ENCODE results near the gene CNPY3.

DNA sequence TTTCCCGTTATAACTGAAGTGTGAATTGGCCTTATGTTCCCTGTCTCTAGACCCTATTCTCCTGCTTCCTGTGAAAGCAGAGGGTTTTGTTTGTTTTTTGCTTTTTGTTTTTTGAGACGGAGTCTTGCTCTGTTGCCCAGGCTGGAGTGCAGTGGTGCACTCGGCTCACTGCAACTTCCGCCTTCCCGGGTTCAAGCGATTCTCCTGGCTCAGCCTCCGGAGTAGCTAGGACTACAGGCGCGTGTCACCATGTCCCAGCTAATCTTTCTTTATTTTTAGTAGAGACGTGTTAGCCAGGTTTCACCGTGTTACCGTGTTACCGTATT lies 30.6 kb downstream of the CNPY3 start:
- TF ChIP-seq, protein P1, sequence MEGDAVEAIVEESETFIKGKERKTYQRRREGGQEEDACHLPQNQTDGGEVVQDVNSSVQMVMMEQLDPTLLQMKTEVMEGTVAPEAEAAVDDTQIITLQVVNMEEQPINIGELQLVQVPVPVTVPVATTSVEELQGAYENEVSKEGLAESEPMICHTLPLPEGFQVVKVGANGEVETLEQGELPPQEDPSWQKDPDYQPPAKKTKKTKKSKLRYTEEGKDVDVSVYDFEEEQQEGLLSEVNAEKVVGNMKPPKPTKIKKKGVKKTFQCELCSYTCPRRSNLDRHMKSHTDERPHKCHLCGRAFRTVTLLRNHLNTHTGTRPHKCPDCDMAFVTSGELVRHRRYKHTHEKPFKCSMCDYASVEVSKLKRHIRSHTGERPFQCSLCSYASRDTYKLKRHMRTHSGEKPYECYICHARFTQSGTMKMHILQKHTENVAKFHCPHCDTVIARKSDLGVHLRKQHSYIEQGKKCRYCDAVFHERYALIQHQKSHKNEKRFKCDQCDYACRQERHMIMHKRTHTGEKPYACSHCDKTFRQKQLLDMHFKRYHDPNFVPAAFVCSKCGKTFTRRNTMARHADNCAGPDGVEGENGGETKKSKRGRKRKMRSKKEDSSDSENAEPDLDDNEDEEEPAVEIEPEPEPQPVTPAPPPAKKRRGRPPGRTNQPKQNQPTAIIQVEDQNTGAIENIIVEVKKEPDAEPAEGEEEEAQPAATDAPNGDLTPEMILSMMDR (IDR thresholded peaks at IDR 0.05 in 8 of 11, conservative IDR thresholded peaks at IDR 0.05 in 3 of 11), result no peak
- no peak for TF ChIP-seq POLR2AphosphoS5 (IDR thresholded peaks at IDR 0.05)

Data from spleen (tissue), 7 donors.